ENCODE measurements around the gene ACACB.

- no peak for TF ChIP-seq CTCF (IDR thresholded peaks at IDR 0.05; ENCODE audit: extremely low read depth in 1 of 2, insufficient read depth in 1 of 2, low read depth in 1 of 2, low read length in 2 of 2)
- no peak for TF ChIP-seq POLR2AphosphoS5 (IDR thresholded peaks at IDR 0.05; ENCODE audit: insufficient read depth, low read depth, low read length)
- no peak for TF ChIP-seq POLR2A (IDR thresholded peaks at IDR 0.05; ENCODE audit: low read depth, low read length)
- TF ChIP-seq EZH2 (IDR thresholded peaks at IDR 0.05; ENCODE audit: borderline replicate concordance, low read depth, low read length, severe bottlenecking), result no peak
Measured at GRCh38 chr12:109263439-109263838, 147.1 kb downstream of the ACACB start.

All from endothelial cell of umbilical vein (primary cell).